ENCODE data around the gene TCTA. TPM values are rescaled to one million over a fixed set of nuclear protein-coding genes. Genes with fewer than 3 reads are reported as not detected.

Gene TCTA
- total and polyA plus RNA-seq, 2 of the 8 experiments (the other 6 are each of a cell fraction or from before 2014, with no cell fraction given): 6.2 to 11.0 TPM

DNA sequence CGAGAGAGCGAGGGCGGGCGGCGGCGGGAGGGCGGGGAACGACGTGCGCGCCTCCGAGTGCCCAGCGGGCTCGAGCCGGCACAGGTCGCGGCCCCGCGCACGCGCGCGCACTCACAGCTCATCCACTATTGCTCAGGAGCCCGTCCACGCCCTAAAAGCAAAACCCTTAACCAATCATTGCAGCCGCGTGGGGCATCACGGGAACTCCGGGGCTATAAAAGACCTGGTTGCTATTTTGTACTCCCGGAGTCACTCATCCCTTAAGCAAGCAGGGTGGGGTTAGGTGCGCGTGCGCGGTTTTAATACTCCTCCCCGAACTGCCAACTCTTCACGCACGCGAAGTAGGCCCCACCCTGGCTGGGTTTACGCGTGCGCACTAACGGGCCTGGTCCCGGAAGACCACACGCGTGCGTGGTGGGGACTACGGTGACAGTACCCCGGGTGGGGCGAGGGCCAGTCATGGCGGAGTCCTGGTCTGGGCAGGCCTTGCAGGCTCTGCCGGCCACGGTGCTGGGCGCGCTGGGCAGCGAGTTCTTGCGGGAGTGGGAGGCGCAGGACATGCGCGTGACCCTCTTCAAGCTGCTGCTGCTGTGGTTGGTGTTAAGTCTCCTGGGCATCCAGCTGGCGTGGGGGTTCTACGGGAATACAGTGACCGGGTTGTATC lies at the start of gene TCTA, which contains the start of gene RHOA (continued):
- TF ChIP-seq CEBPB (IDR thresholded peaks at IDR 0.05; ENCODE audit: low read depth, low read length) (no peak), USF2 (IDR thresholded peaks at IDR 0.05; ENCODE audit: low read length) (no peak), EP300 (IDR thresholded peaks at IDR 0.05; ENCODE audit: borderline replicate concordance in 1 of 2, low read depth in 2 of 2, low read length in 2 of 2) (no peak), TBP (IDR thresholded peaks at IDR 0.05; ENCODE audit: low read depth, low read length) (peak; percentile 97), CHD1 (IDR thresholded peaks at IDR 0.05; ENCODE audit: low read depth, low read length) (no peak), POLR2AphosphoS5 (IDR thresholded peaks at IDR 0.05; ENCODE audit: low read depth, low read length) (peak; percentile 93), NRF1 (IDR thresholded peaks at IDR 0.05; ENCODE audit: low read depth, low read length) (peak; percentile 63), PHF8 (conservative IDR thresholded peaks at IDR 0.05; ENCODE audit: low read depth, low read length) (peak; percentile 89), KDM4A (IDR thresholded peaks at IDR 0.05; ENCODE audit: low read depth, low read length, severe bottlenecking) (peak; percentile 45), RNF2 (IDR thresholded peaks at IDR 0.05; ENCODE audit: borderline replicate concordance, low read depth, low read length, missing control alignments, poor library complexity, severe bottlenecking) (no peak), JUN (IDR thresholded peaks at IDR 0.05; ENCODE audit: low read depth, low read length) (no peak), JUND (IDR thresholded peaks at IDR 0.05; ENCODE audit: low read length) (0 out of 2 replicates have a peak, but pooled peaks have one; percentile 5), SIX5 (IDR thresholded peaks at IDR 0.05; ENCODE audit: low read depth, low read length) (no peak), CHD2 (IDR thresholded peaks at IDR 0.05; ENCODE audit: low read length) (no peak; the same call in 1 of the 2 replicates), KDM5A (IDR thresholded peaks at IDR 0.05; ENCODE audit: low read length) (no peak; the same call in 1 of the 2 replicates), GABPA (IDR thresholded peaks at IDR 0.05; ENCODE audit: borderline replicate concordance, insufficient read depth, low read length) (no peak), BRCA1 (IDR thresholded peaks at IDR 0.05; ENCODE audit: low read depth, low read length) (no peak), SAP30 (IDR thresholded peaks at IDR 0.05; ENCODE audit: insufficient read depth, insufficient replicate concordance, low read length) (no peak), KDM1A (IDR thresholded peaks at IDR 0.05; ENCODE audit: borderline replicate concordance, low read length) (no peak)
- TF ChIP-seq, protein P1, sequence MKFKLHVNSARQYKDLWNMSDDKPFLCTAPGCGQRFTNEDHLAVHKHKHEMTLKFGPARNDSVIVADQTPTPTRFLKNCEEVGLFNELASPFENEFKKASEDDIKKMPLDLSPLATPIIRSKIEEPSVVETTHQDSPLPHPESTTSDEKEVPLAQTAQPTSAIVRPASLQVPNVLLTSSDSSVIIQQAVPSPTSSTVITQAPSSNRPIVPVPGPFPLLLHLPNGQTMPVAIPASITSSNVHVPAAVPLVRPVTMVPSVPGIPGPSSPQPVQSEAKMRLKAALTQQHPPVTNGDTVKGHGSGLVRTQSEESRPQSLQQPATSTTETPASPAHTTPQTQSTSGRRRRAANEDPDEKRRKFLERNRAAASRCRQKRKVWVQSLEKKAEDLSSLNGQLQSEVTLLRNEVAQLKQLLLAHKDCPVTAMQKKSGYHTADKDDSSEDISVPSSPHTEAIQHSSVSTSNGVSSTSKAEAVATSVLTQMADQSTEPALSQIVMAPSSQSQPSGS (IDR thresholded peaks at IDR 0.05; ENCODE audit: low read length): no peak
